ACC112 (cell line): ENCODE results near the gene CLDND2.
A peak's percentile ranks its signal among the peaks of the same experiment; 100 is the strongest.

Experiments
- H2AFZ ChIP-seq: fragments of 200-600 bp; sonication (generic); one replicate; pipeline ENCODE4 v1.6.0; 2017; ENCODE audit warnings: antibody characterized with exemption, low read length; ENCODE audit not compliant: unreplicated experiment
- H3K27ac ChIP-seq: fragments of 200-600 bp; sonication (generic); 2 replicates; pipeline ENCODE4 v1.5.1; 2014; ENCODE audit warnings: low read depth, mild to moderate bottlenecking, antibody characterized with exemption, low read length, moderate library complexity
- H3K27me3 ChIP-seq: fragments of 200-600 bp; sonication (generic); 2 replicates; pipeline ENCODE4 v1.6.1; 2014; ENCODE audit warnings: mild to moderate bottlenecking, antibody characterized with exemption, low read length, moderate library complexity, mixed read lengths; ENCODE audit not compliant: insufficient read depth
- H3K36me3 ChIP-seq: fragments of 200-600 bp; sonication (generic); 2 replicates; pipeline ENCODE4 v1.6.1; 2016; ENCODE audit warnings: mild to moderate bottlenecking, antibody characterized with exemption, low read length, moderate library complexity, mixed read lengths; ENCODE audit not compliant: insufficient read depth
- H3K4me1 ChIP-seq: fragments of 200-600 bp; sonication (generic); one replicate; pipeline ENCODE4 v1.6.1; 2016; ENCODE audit warnings: low read length, mixed read lengths; ENCODE audit not compliant: insufficient read depth, unreplicated experiment, control insufficient read depth
- H3K4me3 ChIP-seq: fragments of 200-600 bp; sonication (generic); 2 replicates; pipeline ENCODE4 v1.5.1; 2014; ENCODE audit warnings: mild to moderate bottlenecking, low read depth, low read length
- H3K79me2 ChIP-seq: fragments of 200-600 bp; sonication (generic); one replicate; pipeline ENCODE4 v1.6.0; 2016; ENCODE audit warnings: low read length; ENCODE audit not compliant: control insufficient read depth, unreplicated experiment, insufficient read depth

CLDND2 gene

DNA sequence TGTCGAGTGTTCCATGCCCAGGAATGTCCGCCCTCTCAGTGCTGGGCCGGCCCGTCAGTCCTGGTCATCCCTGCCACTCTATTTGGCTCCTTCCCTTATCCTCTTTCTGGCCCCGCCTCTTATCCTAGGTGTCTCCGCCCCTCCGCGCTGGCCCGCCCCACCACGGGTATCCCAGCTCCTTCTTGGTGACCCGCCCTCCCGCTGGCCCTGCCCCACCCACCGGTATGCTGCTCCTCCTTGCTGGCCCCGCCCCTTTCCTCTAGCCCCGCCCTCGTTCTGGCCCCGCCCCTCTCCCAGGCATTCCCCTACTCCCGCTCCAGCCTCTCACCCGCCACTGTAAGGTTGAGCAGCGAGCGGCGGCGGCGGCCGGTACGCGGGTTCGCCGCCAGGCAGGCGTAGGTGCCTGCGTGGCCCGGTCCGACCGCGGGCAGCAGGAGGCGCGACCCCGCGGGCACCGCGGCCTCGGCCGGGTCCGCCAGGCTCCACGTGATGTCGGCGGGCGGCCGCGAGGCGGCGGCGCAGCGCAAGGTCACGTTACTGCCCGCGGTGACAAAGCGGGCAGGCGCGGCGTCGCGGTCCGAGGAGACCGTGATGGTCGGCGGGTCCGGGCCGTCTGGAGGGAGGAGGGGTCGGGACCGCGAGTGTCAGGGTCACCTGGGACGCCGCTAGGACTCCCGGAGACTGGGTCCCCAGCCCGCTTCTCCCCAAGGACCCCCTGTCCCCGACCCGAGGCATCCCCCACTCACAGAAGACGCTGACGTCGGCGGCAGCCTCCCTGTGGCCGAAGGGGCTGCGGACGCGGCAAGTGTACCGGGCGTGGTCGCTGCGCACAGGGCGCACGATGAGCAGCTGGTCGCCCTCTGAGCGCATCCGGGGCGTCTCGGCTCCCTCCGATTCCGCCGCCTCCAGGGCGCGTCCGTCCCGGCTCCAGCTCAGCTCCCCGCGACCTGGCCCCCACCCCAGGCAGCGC, 28.8 kb downstream of the CLDND2 start:
- H3K79me2 ChIP-seq, result no peaks in the 10 kb centered on the region
- H3K4me1 ChIP-seq, result no peaks in the 10 kb centered on the region
- peak overlapping the region; percentile 81 for H3K4me3 ChIP-seq
- H3K27me3 ChIP-seq, result no peaks in the 10 kb centered on the region
- peak overlapping the region; percentile 50 for H2AFZ ChIP-seq
- peak overlapping the region; percentile 55; the same call in 1 of the 2 replicates for H3K27ac ChIP-seq
- H3K36me3 ChIP-seq, result no peaks in the 10 kb centered on the region

DNA sequence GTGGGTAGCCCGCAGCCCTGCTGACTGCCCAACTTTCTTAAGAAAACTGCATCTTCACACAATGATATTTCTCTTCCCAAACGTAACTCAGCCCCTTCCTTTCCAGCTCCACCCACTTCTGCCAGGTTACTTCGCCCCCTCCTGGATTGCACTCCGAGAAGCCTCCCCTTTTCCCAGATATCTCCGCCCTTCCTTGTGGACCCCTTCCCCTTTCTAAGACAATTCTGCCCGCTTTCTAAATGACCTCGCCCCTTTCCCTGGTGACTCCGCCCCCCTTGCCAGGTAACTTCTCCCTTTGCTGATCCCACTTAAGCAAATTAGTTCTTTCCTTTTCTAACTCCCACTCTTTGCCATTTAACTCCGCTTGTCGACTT, 29.5 kb downstream of the CLDND2 start:
- no peaks in the 10 kb centered on the region for H3K36me3 ChIP-seq
- H3K27me3 ChIP-seq, result no peaks in the 10 kb centered on the region
- peak overlapping the region; percentile 34 for H2AFZ ChIP-seq
- no peaks in the 10 kb centered on the region for H3K79me2 ChIP-seq
- H3K27ac ChIP-seq, result peak overlapping the region; percentile 30
- H3K4me3 ChIP-seq, result peak overlapping the region; percentile 81
- no peaks in the 10 kb centered on the region for H3K4me1 ChIP-seq

DNA sequence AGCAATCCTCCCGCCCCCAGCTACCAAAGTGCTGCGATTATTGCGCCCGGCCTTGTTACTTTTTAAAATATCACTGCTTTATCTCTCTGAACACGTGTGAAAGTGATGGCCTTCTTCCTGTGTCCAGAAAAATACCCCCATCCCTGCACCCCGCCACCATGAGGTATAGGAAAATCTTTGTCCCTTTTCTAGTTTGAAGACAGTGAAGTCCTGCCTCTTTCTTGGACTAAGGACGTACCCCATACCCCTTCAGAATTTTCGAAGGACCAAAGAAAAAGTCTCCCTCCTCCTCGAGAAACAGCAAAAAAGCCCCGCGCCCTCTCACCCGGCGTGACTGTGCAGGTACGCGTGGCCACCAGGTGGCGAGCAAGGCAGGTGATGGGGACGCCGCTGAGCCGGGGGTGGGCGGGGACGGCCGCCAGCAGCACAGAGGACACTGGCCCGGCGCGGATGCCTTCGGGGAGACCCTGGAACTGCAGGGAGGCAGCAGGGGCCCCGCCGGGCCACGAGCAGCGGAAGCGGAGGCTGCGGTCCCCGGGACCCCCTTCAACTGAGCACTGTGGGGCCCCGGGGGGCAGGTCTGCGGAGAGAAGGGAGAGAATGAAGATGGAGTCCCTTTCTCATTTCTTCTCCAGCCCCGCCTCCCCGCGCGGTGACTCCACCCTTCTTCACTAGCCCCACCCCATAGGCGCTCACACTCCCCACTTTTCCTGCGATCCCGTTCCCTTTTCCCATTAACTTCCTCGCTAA, 30.1 kb downstream of the CLDND2 start:
- Histone ChIP-seq H3K27me3 (no peaks in the 10 kb centered on the region), H3K4me3 (peak overlapping the region; percentile 81), H3K27ac (peak overlapping the region; percentile 30; the same call in 1 of the 2 replicates), H3K4me1 (no peaks in the 10 kb centered on the region), H3K79me2 (no peaks in the 10 kb centered on the region), H2AFZ (peak overlapping the region; percentile 34), H3K36me3 (no peaks in the 10 kb centered on the region)

DNA sequence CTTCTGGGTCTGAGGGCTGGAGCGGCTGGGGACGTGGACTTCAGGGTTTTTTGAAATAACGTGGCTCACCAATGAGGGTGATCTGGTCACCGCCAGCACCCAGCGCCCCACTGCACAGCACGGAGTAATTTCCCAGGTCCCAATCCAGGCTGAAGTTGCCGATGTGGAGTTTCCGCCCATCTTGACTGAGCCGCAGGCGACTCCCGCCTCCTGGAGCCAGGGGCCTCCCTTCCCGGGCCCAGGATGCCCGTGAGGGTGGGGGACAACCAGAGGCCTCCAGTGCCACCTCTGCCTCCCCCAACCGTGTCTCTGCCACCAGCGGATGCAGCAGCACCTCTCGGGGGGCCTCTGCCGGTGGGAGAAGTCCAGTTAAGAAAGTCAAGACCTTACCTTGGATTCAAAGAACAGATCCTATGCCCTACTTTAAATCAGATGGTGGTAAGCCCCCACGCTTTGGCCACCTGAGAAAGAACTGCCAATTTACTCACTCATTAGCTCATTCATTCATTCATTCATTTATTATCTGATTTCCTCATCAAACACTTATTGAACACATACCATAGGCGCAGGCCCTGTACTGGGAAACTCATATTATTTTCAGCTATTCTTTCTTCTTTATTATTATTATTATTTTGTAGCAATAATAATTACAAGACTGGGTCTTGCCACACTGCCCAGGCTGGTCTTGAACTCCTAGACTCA, 30.8 kb downstream of the CLDND2 start:
- no peaks in the 10 kb centered on the region for H3K36me3 ChIP-seq
- no peak overlapping the region for H2AFZ ChIP-seq
- 0 out of 2 replicates have a peak overlapping the region, but pooled peaks have one; percentile 30 for H3K27ac ChIP-seq
- no peaks in the 10 kb centered on the region for H3K27me3 ChIP-seq
- H3K4me1 ChIP-seq, result no peaks in the 10 kb centered on the region
- no peaks in the 10 kb centered on the region for H3K79me2 ChIP-seq
- H3K4me3 ChIP-seq, result peak overlapping the region; percentile 81; the same call in 1 of the 2 replicates

DNA sequence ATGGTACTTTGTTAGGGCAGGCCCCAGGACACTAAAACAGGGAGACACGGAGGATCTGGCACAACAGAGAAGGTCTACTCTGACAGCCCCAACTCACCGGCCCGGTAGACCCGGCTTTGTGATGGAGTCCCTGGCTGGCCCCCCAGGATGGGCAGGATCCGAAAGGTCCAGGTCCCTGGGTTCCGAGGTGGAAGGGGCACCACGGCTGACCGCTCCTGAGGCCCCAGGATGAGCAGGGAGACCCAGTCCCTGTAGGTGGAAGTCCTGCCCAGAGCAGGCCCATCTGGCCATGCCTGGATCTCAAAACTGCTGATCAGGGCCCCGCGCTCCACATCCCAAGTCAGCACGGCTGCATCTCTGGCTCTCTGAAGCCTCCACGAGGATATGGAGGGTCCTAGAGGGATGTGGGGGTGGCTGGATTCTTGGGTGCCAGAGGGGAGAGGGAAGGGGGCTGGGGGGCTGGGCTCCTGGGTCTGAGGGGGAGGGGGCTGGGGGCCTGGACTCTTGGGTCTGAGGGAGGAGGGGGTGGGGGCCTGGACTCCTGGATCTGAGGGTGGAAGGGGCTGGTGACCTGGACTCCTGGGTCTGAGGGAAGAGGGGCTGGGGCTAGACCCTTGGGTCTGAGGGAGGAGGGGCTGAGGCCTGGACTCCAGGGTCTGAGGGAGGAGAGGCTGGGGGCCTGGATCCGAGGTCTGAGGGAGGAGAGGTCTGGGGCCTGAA, 31.5 kb downstream of the CLDND2 start:
- no peaks in the 10 kb centered on the region for H3K4me1 ChIP-seq
- H2AFZ ChIP-seq, result no peak overlapping the region
- no peaks in the 10 kb centered on the region for H3K36me3 ChIP-seq
- no peaks in the 10 kb centered on the region for H3K27me3 ChIP-seq
- no peaks in the 10 kb centered on the region for H3K79me2 ChIP-seq
- no peak overlapping the region for H3K4me3 ChIP-seq
- no peak overlapping the region for H3K27ac ChIP-seq

DNA sequence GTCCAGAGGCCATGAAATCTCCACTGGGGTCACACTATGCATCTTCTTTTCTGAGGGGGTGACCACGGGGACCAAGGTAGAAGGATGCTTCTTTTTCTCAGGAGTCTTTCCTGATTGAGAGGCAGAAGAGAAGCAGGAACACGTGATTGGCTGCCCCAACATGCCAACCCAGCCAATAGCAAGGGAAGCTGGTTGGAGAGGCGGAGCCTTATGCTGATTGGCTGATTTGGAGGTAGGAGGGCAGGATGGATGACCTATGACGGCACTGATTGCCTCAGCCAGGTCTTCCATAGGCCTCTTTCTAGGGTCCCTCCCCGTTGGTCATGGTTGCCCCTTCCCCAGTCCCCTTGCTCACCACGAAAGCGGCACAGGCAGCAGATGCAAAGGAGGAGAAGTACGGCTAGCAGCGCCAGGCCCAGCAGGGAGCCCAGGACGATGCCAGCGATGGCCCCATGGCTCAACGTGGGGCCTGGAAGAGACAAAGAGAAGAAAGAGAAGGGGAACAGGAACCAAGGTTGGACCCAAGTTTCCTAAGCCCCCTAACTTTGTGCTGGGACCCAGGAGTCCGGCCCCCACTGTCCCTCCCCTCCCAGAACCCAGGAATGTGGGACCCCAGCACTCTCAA, 34.9 kb downstream of the CLDND2 start:
- Histone ChIP-seq H3K4me1 (no peaks in the 10 kb centered on the region), H3K79me2 (no peaks in the 10 kb centered on the region), H2AFZ (no peak overlapping the region), H3K4me3 (no peak overlapping the region), H3K27me3 (no peaks in the 10 kb centered on the region), H3K27ac (no peak overlapping the region), H3K36me3 (no peaks in the 10 kb centered on the region)

DNA sequence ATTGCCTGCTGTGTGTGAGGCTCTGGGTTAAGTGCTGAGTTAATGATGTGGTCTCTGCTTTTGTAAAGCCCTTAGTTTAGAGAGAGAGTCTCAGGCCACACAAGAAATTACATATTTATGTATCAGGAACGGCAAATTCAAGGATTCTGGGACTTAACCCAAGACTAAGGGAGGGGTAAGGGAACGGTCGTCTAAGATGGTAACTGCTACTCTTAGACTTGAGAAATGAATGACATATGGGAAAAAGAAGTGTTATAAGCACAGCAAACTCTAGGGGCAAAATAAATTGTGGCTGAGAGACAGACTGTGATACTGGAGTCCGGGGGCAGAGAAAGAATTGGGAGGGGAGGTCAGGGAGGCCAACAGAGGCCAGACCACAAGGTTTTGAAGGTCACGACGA, 37.1 kb downstream of the CLDND2 start:
- no peaks in the 10 kb centered on the region for H3K36me3 ChIP-seq
- H3K4me1 ChIP-seq, result no peaks in the 10 kb centered on the region
- peaks cover 12% of the 10 kb centered on the region for H3K27me3 ChIP-seq
- H3K4me3 ChIP-seq, result no peak overlapping the region
- H3K79me2 ChIP-seq, result no peaks in the 10 kb centered on the region
- H3K27ac ChIP-seq, result no peak overlapping the region
- H2AFZ ChIP-seq, result no peak overlapping the region

DNA sequence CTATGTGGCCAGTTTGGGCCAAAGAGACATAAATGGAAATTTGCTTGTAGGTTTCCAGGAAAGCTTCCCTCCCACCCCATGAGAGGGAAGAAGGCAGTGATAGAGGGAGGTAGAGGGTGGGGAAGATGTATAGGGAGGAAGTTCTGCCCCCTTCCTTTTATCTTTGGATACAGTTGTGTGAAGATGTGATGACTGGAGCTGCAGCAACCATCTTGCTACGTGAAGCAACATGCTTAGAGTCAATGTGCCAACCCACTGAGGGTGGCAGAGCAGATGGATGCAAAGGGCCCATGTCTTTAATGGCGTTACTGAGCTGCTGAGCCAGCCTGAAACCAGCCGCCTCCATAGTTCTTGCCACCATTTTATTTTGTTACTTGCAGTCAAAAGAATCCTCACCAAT, 37.6 kb downstream of the CLDND2 start:
- H3K27ac ChIP-seq, result no peak overlapping the region
- no peaks in the 10 kb centered on the region for H3K4me1 ChIP-seq
- H3K4me3 ChIP-seq, result no peak overlapping the region
- no peak overlapping the region for H2AFZ ChIP-seq
- no peaks in the 10 kb centered on the region for H3K36me3 ChIP-seq
- no peaks in the 10 kb centered on the region for H3K79me2 ChIP-seq
- H3K27me3 ChIP-seq, result peaks cover 17% of the 10 kb centered on the region

DNA sequence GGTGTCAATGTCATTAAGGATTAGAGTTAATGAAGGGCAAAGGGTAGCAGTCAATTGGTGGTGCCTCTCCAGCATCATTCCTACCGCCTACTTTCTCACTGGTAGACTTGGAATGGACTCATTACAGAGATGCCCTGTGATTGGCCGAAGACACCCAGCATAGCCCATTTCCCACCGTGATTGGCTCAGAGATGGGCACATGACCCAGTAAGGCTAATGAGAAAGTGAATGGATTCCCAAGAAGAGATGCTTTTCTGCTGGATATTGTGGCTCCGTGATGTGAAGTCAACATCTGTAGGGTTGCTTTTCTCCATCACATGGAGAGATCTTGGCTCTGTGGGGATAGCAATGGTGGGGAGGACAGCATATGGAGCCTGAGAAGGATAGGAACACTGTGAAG, 38.4 kb downstream of the CLDND2 start:
- H3K79me2 ChIP-seq, result no peaks in the 10 kb centered on the region
- no peak overlapping the region for H2AFZ ChIP-seq
- H3K27ac ChIP-seq, result no peak overlapping the region
- no peak overlapping the region for H3K4me3 ChIP-seq
- H3K36me3 ChIP-seq, result no peaks in the 10 kb centered on the region
- H3K27me3 ChIP-seq, result peaks cover 22% of the 10 kb centered on the region
- no peaks in the 10 kb centered on the region for H3K4me1 ChIP-seq
